22Rv1 (cell line): ENCODE results near the gene AGR2.

Experiments
- H3K27ac ChIP-seq: fragments of 450-650 bp; 2 replicates; pipeline ENCODE4 v1.5.1; 2017
- CTCF ChIP-seq: fragments of 450-650 bp; IDR thresholded peaks from 2 replicates; pipeline ENCODE4 v1.5.1; 2017; ENCODE audit warnings: mild to moderate bottlenecking
- ZFX ChIP-seq: fragments of 450-650 bp; IDR thresholded peaks from 2 replicates; pipeline ENCODE4 v1.6.1; 2017; ENCODE audit warnings: antibody characterized with exemption, borderline replicate concordance

The AGR2 gene

GRCh38 chr7:16753932-16754855 lies 50.6 kb downstream of the AGR2 start:
- TF ChIP-seq ZFX (no peak), CTCF (no peak)

GRCh38 chr7:16753102-16753931 lies 51.5 kb downstream of the AGR2 start, which contains the start of gene TSPAN13:
Gene TSPAN13, plus strand, starts transcription at chr7:16753755. Its CDS starts 213 bp downstream, at chr7:16753968.
- H3K27ac ChIP-seq, result peak within 1 kb of the TSS; percentile 65
- TF ChIP-seq ZFX (no peak), CTCF (no peak)

More at GRCh38 chr7:16753932-16754855, 50.6 kb downstream of the AGR2 start:
- peak overlapping the region; percentile 65 for H3K27ac ChIP-seq

- no peak overlapping the region for H3K27ac ChIP-seq
- TF ChIP-seq ZFX (no peak), CTCF (no peak)
Measured at GRCh38 chr7:16747102-16747501, 57.7 kb downstream of the AGR2 start.

GRCh38 chr7:16745645-16746044 lies 59.2 kb downstream of the AGR2 start:
- no peak overlapping the region for H3K27ac ChIP-seq
- TF ChIP-seq CTCF (no peak), ZFX (no peak)

- no peak overlapping the region for H3K27ac ChIP-seq
Measured at GRCh38 chr7:16744518-16745250, 60.1 kb downstream of the AGR2 start.

GRCh38 chr7:16743236-16743635 lies 61.6 kb downstream of the AGR2 start:
- TF ChIP-seq CTCF (no peak), ZFX (no peak)
- H3K27ac ChIP-seq, result no peak overlapping the region

More at GRCh38 chr7:16744518-16745250, 60.1 kb downstream of the AGR2 start:
- TF ChIP-seq CTCF (no peak), ZFX (no peak)
